ENCODE results near the gene ZBTB32. TPM values are rescaled to one million over a fixed set of nuclear protein-coding genes. Genes with fewer than 3 reads are reported as not detected.

Gene ZBTB32
- polyA plus RNA-seq, 1 of the 3 experiments (the other 2 are of a cell fraction) = not detected

DNA sequence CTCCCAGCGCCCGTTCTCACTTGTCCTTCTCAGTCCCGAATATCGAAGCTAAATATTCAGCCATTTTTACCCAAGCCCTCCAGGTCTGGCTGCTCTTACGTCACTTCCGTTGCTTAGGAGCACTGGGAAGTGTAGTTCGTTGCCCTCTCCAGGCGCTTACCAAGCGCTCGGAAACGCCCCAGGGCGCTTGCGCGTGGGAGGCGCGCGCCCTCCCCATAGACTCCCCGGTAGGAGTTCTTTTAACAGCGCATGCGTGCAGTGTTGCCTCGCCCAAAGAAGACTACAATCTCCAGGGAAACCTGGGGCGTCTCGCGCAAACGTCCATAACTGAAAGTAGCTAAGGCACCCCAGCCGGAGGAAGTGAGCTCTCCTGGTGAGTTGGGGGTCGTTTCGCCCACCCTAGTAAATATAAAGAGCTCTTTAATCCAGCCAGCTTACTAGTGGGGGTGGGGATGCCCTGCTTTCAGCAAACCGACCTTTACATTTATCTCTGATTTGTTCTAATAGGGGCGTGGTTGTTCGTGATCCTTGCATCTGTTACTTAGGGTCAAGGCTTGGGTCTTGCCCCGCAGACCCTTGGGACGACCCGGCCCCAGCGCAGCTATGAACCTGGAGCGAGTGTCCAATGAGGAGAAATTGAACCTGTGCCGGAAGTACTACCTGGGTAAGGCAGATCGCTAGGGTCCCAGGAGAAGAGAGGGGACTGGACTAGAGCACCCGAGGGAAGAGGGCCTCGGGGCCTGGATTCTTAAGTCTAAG lies 41.1 kb downstream of the ZBTB32 start, which contains the start of the genes PSENEN and U2AF1L4 (continued):
- TF ChIP-seq REST (IDR thresholded peaks at IDR 0.05; ENCODE audit: low read depth, low read length) = no peak
- peak; percentile 96 for TF ChIP-seq CHD2 (IDR thresholded peaks at IDR 0.05; ENCODE audit: low read length, partially characterized antibody)
- no peak for TF ChIP-seq FOSL2 (IDR thresholded peaks at IDR 0.05; ENCODE audit: borderline replicate concordance, low read depth)
- no peak for TF ChIP-seq GATA2 (CRISPR knock-in tag; IDR thresholded peaks at IDR 0.05)
- no peak for TF ChIP-seq EP300 (IDR thresholded peaks at IDR 0.05; ENCODE audit: borderline replicate concordance in 1 of 2, low read depth in 1 of 2, low read length in 1 of 2)
- no peak for TF ChIP-seq TCF12 (IDR thresholded peaks at IDR 0.05)
- no peak for TF ChIP-seq SIN3A (IDR thresholded peaks at IDR 0.05; ENCODE audit: borderline replicate concordance, low read depth, low read length)
- peak; percentile 90 for TF ChIP-seq YY1 (IDR thresholded peaks at IDR 0.05; ENCODE audit: low read depth)
- TF ChIP-seq RCOR1 (IDR thresholded peaks at IDR 0.05; ENCODE audit: low read length) = no peak

DNA sequence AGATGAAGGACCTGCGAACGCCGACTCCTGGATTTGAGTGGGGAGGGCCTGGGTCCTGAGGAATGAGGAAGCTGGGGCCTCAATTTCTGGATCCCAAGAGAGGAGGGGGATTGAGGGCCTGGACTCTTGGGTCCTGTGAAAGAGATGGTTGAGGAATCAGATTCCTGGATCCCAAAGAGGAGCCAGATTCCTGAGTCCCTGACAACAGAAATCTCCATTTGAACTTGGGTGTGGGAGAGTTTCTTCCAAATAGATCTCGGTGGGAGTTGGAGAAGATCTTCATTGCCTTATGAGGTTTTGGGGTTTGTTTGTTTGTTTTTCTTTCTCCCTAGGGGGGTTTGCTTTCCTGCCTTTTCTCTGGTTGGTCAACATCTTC lies 41.7 kb downstream of the ZBTB32 start:
- Histone ChIP-seq H3F3A (replicated peaks; ENCODE audit: insufficient read depth) (peaks cover 14% of the 10 kb centered on the region), H2AFZ (ENCODE audit: low read depth) (peak overlapping the region; percentile 71; the same call in 1 of the 2 replicates), H3K4me1 (ENCODE audit: control insufficient read depth in 1 of 2, insufficient read depth in 2 of 2, low read depth in 1 of 2, low read length in 1 of 2) (peaks cover 13 to 24% of the 10 kb centered on the region in 2 experiments; a peak in 3 of 4 replicates), H3K27ac (ENCODE audit: low read depth in 2 of 2, low read length in 1 of 2) (peak overlapping the region; percentile 69 to 98; a peak in 2 of 4 replicates), H3K79me2 (ENCODE audit: insufficient read depth) (peaks cover 47% of the 10 kb centered on the region), H3K4me2 (peak overlapping the region; percentile 90), H4K20me1 (ENCODE audit: insufficient read depth) (no peaks in the 10 kb centered on the region), H3K9me2 (no peaks in the 10 kb centered on the region), H3K36me3 (replicated peaks in 1 of 2; ENCODE audit: control insufficient read depth in 1 of 2, insufficient read depth in 2 of 2, low read length in 1 of 2) (peaks cover 3 to 12% of the 10 kb centered on the region in 2 experiments), H3K9ac (peak overlapping the region; percentile 85), H3K27me3 (ENCODE audit: insufficient read depth) (no peaks in the 10 kb centered on the region), H3K9me3 (no peaks in the 10 kb centered on the region), H3K4me3 (ENCODE audit: low read depth in 2 of 2, low read length in 1 of 2) (peak overlapping the region; percentile 83 to 95)
- DNase-seq = no peak
- WGBS (ENCODE audit: low lambda C conversion rate) = 13% methylated on average over 4 of the region's 4 CpGs
- TF ChIP-seq, protein P1, sequence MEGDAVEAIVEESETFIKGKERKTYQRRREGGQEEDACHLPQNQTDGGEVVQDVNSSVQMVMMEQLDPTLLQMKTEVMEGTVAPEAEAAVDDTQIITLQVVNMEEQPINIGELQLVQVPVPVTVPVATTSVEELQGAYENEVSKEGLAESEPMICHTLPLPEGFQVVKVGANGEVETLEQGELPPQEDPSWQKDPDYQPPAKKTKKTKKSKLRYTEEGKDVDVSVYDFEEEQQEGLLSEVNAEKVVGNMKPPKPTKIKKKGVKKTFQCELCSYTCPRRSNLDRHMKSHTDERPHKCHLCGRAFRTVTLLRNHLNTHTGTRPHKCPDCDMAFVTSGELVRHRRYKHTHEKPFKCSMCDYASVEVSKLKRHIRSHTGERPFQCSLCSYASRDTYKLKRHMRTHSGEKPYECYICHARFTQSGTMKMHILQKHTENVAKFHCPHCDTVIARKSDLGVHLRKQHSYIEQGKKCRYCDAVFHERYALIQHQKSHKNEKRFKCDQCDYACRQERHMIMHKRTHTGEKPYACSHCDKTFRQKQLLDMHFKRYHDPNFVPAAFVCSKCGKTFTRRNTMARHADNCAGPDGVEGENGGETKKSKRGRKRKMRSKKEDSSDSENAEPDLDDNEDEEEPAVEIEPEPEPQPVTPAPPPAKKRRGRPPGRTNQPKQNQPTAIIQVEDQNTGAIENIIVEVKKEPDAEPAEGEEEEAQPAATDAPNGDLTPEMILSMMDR (IDR thresholded peaks at IDR 0.05) = no peak
- no peak for TF ChIP-seq GABPA (IDR thresholded peaks at IDR 0.05; ENCODE audit: low read depth)
- no peak for TF ChIP-seq TCF12 (IDR thresholded peaks at IDR 0.05)
- no peak for TF ChIP-seq JUND (IDR thresholded peaks at IDR 0.05)
- no peak for TF ChIP-seq RCOR1 (IDR thresholded peaks at IDR 0.05; ENCODE audit: low read length)
- no peak for TF ChIP-seq EZH2phosphoT487 (IDR thresholded peaks at IDR 0.05; ENCODE audit: borderline replicate concordance, low read depth)
- TF ChIP-seq TEAD4 (IDR thresholded peaks at IDR 0.05; ENCODE audit: borderline replicate concordance, insufficient read depth) = no peak
- no peak for TF ChIP-seq USF1 (IDR thresholded peaks at IDR 0.05; ENCODE audit: borderline replicate concordance, low read depth)
- TF ChIP-seq TAF1 (IDR thresholded peaks at IDR 0.05; ENCODE audit: borderline replicate concordance, low read depth, low read length) = no peak
- TF ChIP-seq SIN3A (IDR thresholded peaks at IDR 0.05; ENCODE audit: borderline replicate concordance, low read depth, low read length) = no peak
- TF ChIP-seq POLR2AphosphoS5 (IDR thresholded peaks at IDR 0.05; ENCODE audit: low read depth, low read length) = no peak
- no peak for TF ChIP-seq FOXM1 (IDR thresholded peaks at IDR 0.05; ENCODE audit: low read depth)
- CTCF ChIA-PET = interaction anchor here (1.2 to 1.9 kb wide), 2 partner anchors 11 to 53 kb away, joined by 4 to 5 read pairs; partner anchors contain the start of gene HSPB6
- POLR2A ChIA-PET = interaction anchor here (0.8 to 1.0 kb wide), 2 partner anchors 19 to 185 kb away, joined by 3 read pairs; no protein-coding TSS in a partner anchor
